ENCODE data around the gene RAPGEF2. TPM values are rescaled to one million over a fixed set of nuclear protein-coding genes. Genes with fewer than 3 reads are reported as not detected.

The RAPGEF2 gene
- total RNA-seq, 2 experiments from 2014 or later, result 17.3 to 23.4 TPM

GRCh38 chr4:159264057-159264456 lies 161.2 kb downstream of the RAPGEF2 start:
- no peaks in the 10 kb centered on the region for H3K9me3 Mint-ChIP-seq (ENCODE audit: low read depth)

DNA sequence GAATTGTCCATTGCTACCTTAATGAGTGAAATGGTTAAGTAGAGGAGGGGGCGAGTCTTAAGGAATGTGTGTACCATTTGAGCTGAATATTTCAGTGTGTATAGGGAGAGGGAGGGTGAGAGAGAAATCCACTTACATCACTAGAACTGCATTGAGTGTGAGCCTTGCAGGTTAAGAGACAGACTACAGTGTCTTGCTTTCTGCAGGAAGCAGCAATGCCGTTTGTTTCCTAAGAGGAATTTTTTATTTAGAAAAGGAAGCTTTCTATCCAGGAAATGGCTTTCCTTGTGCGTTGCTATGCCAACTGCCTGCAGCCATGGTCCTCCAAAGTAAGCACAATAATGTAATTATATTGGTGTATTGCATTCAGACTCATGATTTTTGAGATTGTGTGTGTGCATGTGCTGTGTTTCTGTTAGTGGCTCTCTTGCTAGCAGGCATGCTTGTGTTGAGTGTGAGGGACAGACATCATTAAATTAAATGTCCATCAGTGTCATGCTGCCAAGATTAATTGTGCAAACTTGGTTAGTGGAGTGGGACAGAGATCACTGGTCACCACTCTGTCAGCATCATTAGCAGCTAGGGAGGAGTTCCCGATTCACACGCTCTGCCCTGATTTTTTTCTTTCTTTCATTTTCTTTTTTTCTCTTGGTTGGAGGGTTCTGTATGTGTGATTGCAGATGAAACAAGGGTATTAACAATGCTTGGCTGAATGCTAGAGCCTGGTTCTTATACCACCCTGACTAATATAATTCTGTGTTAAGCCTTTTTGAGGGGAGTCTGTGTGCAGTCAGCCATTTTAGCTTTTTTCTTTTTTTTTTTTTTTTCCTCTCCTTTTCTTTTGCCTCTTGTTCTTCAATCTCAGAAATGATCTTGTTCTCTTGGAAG lies 164.3 kb downstream of the RAPGEF2 start:
- peak; percentile 30 for ATAC-seq

More at GRCh38 chr4:159264057-159264456, 161.2 kb downstream of the RAPGEF2 start:
- Mint-ChIP-seq H3K27ac (no peak overlapping the region), H3K36me3 (no peaks in the 10 kb centered on the region), H3K4me3 (no peak overlapping the region), H3K4me1 (no peaks in the 10 kb centered on the region), H3K27me3 (no peaks in the 10 kb centered on the region)
- DNase-seq, result no peak
- no peak for ATAC-seq
- CTCF ChIA-PET, result no interaction called here

DNA sequence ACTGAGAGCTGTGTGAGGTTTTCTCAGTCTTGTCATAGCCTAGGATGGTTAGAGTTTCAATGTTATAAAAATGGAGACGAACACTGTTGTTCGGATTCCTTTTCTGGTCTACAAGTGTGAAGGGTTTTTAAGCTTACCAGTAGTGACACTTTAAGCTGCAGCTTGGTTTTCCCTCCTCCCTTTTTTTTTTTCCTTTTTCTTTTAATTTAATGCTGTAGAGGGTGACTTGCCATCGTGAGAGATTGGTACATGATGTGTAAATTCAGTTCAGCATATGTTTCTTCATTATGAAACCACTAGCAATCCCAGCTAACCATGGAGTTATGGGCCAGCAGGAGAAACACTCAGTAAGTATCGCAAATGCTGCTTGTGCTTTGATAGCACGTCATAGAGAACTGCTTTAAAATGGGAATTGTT lies 165.0 kb downstream of the RAPGEF2 start:
- Mint-ChIP-seq H3K36me3 (no peaks in the 10 kb centered on the region), H3K9me3 (ENCODE audit: low read depth) (no peaks in the 10 kb centered on the region), H3K27ac (no peak overlapping the region), H3K27me3 (no peaks in the 10 kb centered on the region), H3K4me3 (no peak overlapping the region), H3K4me1 (no peaks in the 10 kb centered on the region)
- no peak for ATAC-seq
- no peak for DNase-seq
- CTCF ChIA-PET, result interaction anchor here (0.7 kb wide), 1 partner anchor 28 kb away, joined by 3 read pairs; no protein-coding TSS in a partner anchor

More for the DNA sequence above, 164.3 kb downstream of the RAPGEF2 start:
- no peak overlapping the region for H3K27ac Mint-ChIP-seq
- no peak overlapping the region for H3K4me3 Mint-ChIP-seq
- no peaks in the 10 kb centered on the region for H3K36me3 Mint-ChIP-seq
- no peaks in the 10 kb centered on the region for H3K4me1 Mint-ChIP-seq
- no peaks in the 10 kb centered on the region for H3K27me3 Mint-ChIP-seq
- CTCF ChIA-PET, result interaction anchor here (0.7 kb wide), 1 partner anchor 27 kb away, joined by 3 read pairs; no protein-coding TSS in a partner anchor
- H3K9me3 Mint-ChIP-seq (ENCODE audit: low read depth), result no peaks in the 10 kb centered on the region
- DNase-seq, result no peak

GRCh38 chr4:159268607-159269006 lies 165.7 kb downstream of the RAPGEF2 start:
- Mint-ChIP-seq H3K4me3 (no peak overlapping the region), H3K27me3 (no peaks in the 10 kb centered on the region), H3K4me1 (no peaks in the 10 kb centered on the region), H3K9me3 (ENCODE audit: low read depth) (no peaks in the 10 kb centered on the region), H3K36me3 (no peaks in the 10 kb centered on the region), H3K27ac (no peak overlapping the region)
- ATAC-seq, result no peak
- DNase-seq, result no peak
- CTCF ChIA-PET, result no interaction called here

- Mint-ChIP-seq H3K4me3 (no peak overlapping the region), H3K27me3 (no peaks in the 10 kb centered on the region), H3K27ac (no peak overlapping the region), H3K9me3 (ENCODE audit: low read depth) (no peaks in the 10 kb centered on the region), H3K4me1 (no peaks in the 10 kb centered on the region), H3K36me3 (no peaks in the 10 kb centered on the region)
- CTCF ChIA-PET, result no interaction called here
- no peak for ATAC-seq
- no peak for DNase-seq
These were observed 166.2 kb downstream of the RAPGEF2 start for GRCh38 chr4:159269116-159269515.

DNA sequence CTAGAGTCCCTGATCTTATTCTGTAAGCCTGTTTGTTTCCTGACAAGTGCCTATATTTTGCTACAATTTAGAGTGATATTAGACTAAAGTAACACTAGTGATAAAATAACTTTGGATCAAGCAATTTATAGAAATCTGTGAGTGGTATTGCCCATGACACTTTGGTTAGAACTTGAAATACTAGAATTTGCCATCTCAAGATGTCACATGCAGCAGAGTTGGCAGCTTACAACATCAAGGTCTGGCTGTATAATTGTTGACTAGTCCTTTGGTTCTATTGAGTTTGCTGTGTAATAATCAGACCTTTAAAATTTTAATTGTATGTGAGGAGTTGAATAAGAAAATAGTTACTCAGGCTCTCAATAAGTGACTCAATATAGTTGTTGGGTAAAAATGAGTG lies 167.1 kb downstream of the RAPGEF2 start:
- DNase-seq, result no peak
- H3K9me3 Mint-ChIP-seq (ENCODE audit: low read depth), result no peaks in the 10 kb centered on the region
- no peak for ATAC-seq
- no peaks in the 10 kb centered on the region for H3K4me1 Mint-ChIP-seq
- no peak overlapping the region for H3K4me3 Mint-ChIP-seq
- H3K36me3 Mint-ChIP-seq, result peaks cover 2% of the 10 kb centered on the region
- CTCF ChIA-PET, result no interaction called here
- H3K27me3 Mint-ChIP-seq, result no peaks in the 10 kb centered on the region
- H3K27ac Mint-ChIP-seq, result no peak overlapping the region

GRCh38 chr4:159271856-159272255 lies 169.0 kb downstream of the RAPGEF2 start:
- no peak for DNase-seq
- Mint-ChIP-seq H3K36me3 (peaks cover 4% of the 10 kb centered on the region), H3K27me3 (no peaks in the 10 kb centered on the region), H3K27ac (no peak overlapping the region), H3K4me3 (no peak overlapping the region), H3K9me3 (ENCODE audit: low read depth) (no peaks in the 10 kb centered on the region), H3K4me1 (no peaks in the 10 kb centered on the region)
- CTCF ChIA-PET, result no interaction called here
- no peak for ATAC-seq

DNA sequence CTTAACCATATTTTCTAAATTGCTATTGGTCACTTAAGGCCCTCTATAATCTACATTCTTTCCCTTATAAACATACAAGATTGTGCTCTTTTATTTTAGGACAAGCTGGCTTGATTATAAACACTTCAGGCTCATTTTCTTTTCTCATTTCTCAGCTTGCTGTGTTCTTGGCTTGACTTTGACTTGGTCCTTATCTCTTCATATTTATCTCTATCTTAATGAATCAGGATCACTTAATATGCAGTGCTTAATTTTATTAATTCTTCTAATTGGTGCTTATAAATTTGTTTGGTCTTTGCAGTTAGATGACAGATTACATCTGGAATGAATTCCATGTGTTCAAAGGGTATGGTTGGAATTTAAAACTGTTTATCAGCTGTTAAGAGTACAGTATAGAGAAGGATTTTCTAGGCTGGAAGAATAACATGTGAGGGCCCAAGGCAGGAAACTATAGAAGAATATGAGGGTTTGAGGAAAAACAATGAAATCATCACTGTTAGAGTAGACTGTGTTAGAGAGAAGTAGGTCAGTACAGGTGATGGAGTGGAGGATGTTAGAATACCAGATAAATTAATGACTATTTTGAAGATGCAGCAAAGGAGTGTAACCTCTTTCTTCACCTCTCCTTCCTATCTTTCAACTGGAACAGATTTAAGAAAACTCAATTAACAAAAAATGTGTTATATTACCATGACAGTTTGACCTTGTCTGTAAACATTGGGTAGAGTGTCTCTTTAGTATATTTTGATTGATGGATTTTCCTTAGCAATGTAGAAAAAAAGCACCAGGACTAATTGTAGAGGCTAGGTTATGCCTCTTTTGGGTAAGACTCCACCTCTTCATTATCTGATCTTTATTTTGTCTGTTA lies 169.6 kb downstream of the RAPGEF2 start:
- H3K27ac Mint-ChIP-seq, result no peak overlapping the region
- peaks cover 5% of the 10 kb centered on the region for H3K36me3 Mint-ChIP-seq
- no peak overlapping the region for H3K4me3 Mint-ChIP-seq
- no peaks in the 10 kb centered on the region for H3K9me3 Mint-ChIP-seq (ENCODE audit: low read depth)
- no peak for ATAC-seq
- H3K27me3 Mint-ChIP-seq, result no peaks in the 10 kb centered on the region
- CTCF ChIA-PET, result no interaction called here
- no peaks in the 10 kb centered on the region for H3K4me1 Mint-ChIP-seq
- no peak for DNase-seq

GRCh38 chr4:159273141-159273438 lies 170.2 kb downstream of the RAPGEF2 start:
- no peak for ATAC-seq
- no peaks in the 10 kb centered on the region for H3K9me3 Mint-ChIP-seq (ENCODE audit: low read depth)
- DNase-seq, result no peak
- H3K36me3 Mint-ChIP-seq, result peaks cover 9% of the 10 kb centered on the region
- CTCF ChIA-PET, result no interaction called here
- H3K4me3 Mint-ChIP-seq, result no peak overlapping the region
- no peaks in the 10 kb centered on the region for H3K27me3 Mint-ChIP-seq
- no peaks in the 10 kb centered on the region for H3K4me1 Mint-ChIP-seq
- H3K27ac Mint-ChIP-seq, result no peak overlapping the region

DNA sequence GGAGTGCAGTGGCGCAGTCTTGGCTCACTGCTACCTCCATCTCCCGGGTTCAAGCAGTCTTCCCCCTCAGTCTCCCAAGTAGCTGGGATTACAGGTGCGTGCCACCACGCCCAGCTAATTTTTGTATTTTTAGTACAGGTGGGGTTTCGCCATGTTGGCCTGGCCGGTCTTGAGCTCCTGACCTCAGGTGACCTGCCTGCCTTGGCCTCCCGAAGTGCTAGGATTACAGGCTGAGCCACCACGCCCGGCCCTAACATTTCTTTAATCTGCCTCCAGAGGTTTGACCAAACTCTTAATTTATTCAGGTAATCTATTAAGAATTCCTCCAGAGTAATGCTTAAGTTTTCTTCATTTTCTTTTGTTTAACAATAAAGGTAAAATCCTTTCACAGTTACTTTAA lies 171.0 kb downstream of the RAPGEF2 start:
- CTCF ChIA-PET, result no interaction called here
- H3K36me3 Mint-ChIP-seq, result peaks cover 10% of the 10 kb centered on the region
- no peak overlapping the region for H3K4me3 Mint-ChIP-seq
- no peak for ATAC-seq
- H3K27ac Mint-ChIP-seq, result no peak overlapping the region
- no peaks in the 10 kb centered on the region for H3K9me3 Mint-ChIP-seq (ENCODE audit: low read depth)
- H3K27me3 Mint-ChIP-seq, result no peaks in the 10 kb centered on the region
- no peaks in the 10 kb centered on the region for H3K4me1 Mint-ChIP-seq
- no peak for DNase-seq

- Mint-ChIP-seq H3K9me3 (ENCODE audit: low read depth) (no peaks in the 10 kb centered on the region), H3K27ac (no peak overlapping the region), H3K4me1 (no peaks in the 10 kb centered on the region), H3K36me3 (peaks cover 14% of the 10 kb centered on the region), H3K27me3 (no peaks in the 10 kb centered on the region), H3K4me3 (no peak overlapping the region)
- CTCF ChIA-PET, result no interaction called here
- ATAC-seq, result no peak
- no peak for DNase-seq
These were observed 175.5 kb downstream of the RAPGEF2 start for GRCh38 chr4:159278399-159278798.

DNA sequence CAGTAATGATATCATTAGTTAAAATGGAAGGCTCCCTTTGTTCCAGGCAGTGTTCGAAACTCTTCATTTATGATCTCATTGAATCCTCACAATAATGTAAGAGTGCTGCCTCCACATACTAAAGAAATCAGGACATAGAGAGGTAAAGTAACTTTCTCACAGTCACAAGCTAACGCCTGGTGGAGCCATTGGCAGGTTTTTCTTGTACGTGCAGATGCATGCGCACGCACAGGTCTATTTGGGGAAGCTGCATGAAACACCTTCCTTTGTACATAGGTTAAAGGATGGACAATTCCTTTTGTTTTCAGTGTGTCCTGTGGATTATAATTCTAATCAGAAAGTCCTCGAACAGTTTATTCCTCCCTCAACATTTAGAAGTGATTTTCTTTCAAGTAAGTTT lies 176.2 kb downstream of the RAPGEF2 start:
- DNase-seq, result no peak
- CTCF ChIA-PET, result no interaction called here
- ATAC-seq, result no peak
- no peak overlapping the region for H3K27ac Mint-ChIP-seq
- H3K9me3 Mint-ChIP-seq (ENCODE audit: low read depth), result no peaks in the 10 kb centered on the region
- no peaks in the 10 kb centered on the region for H3K4me1 Mint-ChIP-seq
- H3K4me3 Mint-ChIP-seq, result no peak overlapping the region
- no peaks in the 10 kb centered on the region for H3K27me3 Mint-ChIP-seq
- H3K36me3 Mint-ChIP-seq, result peaks cover 14% of the 10 kb centered on the region

DNA sequence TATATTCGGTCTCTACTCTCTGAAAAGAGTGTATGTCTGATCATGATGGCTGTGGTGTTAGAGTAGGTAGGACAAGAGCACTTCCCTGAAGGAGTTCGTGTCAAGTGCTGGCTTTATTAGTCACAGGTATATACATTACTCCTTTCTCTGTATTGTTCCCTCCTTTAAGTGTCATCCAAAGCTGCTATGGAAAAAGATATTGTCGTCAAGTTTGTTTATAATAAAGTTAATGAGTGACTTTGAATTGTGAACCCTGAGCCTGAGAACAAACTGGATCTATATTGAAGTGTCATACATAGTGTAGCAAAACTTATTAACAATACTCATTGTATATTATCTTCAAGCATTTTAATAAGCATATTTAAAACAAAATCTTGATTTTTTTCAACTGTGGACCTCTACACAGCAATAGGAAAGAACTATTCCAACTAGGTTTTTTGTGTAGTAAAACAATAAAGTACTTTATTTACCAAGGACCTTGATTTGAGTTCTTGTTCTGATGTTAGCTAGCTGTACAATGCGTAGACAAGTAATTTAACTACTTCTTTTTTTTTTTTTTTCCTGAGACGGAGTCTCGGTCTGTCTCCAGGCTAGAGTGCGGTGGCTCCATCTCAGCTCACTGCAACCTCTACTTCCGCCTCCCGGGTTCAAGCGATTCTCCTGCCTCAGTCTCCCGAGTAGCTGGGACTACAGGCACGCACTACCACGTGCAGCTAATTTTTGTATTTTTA lies 177.7 kb downstream of the RAPGEF2 start:
- Mint-ChIP-seq H3K4me3 (no peak overlapping the region), H3K4me1 (no peaks in the 10 kb centered on the region), H3K36me3 (peaks cover 12% of the 10 kb centered on the region), H3K9me3 (ENCODE audit: low read depth) (no peaks in the 10 kb centered on the region), H3K27ac (no peak overlapping the region), H3K27me3 (no peaks in the 10 kb centered on the region)
- CTCF ChIA-PET, result no interaction called here
- DNase-seq (no peak), ATAC-seq (no peak)
